Activated naive CD4-positive, alpha-beta T cell treated with anti-CD3 and anti-CD28 coated beads for 36 hours (primary cell): ENCODE measurements around the gene ZNF789. TPM values are rescaled to one million over a fixed set of nuclear protein-coding genes. Genes with fewer than 3 reads are reported as not detected.

ENCODE experiments used
- CTCF ChIA-PET: fragments of 350-600 bp; sonication (Branson Sonifier 250); formaldehyde crosslinking; loops from one replicate; lab custom pipeline; 2021; ENCODE audit warnings: antibody characterized with exemption; lab: Charles Lee
- DNase-seq: peaks from one replicate; pipeline ENCODE4 v3.0.0-alpha.2; 2020
- H3K27ac Mint-ChIP-seq: one replicate; pipeline ENCODE4 v1.8.0; 2021; ENCODE audit warnings: mild to moderate bottlenecking, mixed read lengths
- H3K27me3 Mint-ChIP-seq: one replicate; pipeline ENCODE4 v1.8.0; 2021; ENCODE audit warnings: low read depth, mixed read lengths
- H3K36me3 Mint-ChIP-seq: one replicate; pipeline ENCODE4 v1.8.0; 2021; ENCODE audit warnings: low read depth, mixed read lengths
- H3K4me1 Mint-ChIP-seq: one replicate; pipeline ENCODE4 v1.8.0; 2021; ENCODE audit warnings: low read depth, mixed read lengths
- H3K4me3 Mint-ChIP-seq: one replicate; pipeline ENCODE4 v1.8.0; 2021; ENCODE audit warnings: mild to moderate bottlenecking, moderate library complexity, mixed read lengths
- H3K9me3 Mint-ChIP-seq: one replicate; pipeline ENCODE4 v1.8.0; 2021; ENCODE audit warnings: mixed read lengths
- intact Hi-C: fragments of 100-400 bp; cut with micrococcal nuclease; formaldehyde crosslinking; loops from one replicate; pipeline ENCODE4 v1.15.1; 2023
- total RNA-seq, 2 experiments: library from RNA; stranded (reverse); gene quantifications; one replicate each; pipeline ENCODE4 v1.2.3, GENCODE V29; 2021

Gene ZNF789
- total RNA-seq, 2 experiments from 2014 or later, result 8.0 to 9.8 TPM

DNA sequence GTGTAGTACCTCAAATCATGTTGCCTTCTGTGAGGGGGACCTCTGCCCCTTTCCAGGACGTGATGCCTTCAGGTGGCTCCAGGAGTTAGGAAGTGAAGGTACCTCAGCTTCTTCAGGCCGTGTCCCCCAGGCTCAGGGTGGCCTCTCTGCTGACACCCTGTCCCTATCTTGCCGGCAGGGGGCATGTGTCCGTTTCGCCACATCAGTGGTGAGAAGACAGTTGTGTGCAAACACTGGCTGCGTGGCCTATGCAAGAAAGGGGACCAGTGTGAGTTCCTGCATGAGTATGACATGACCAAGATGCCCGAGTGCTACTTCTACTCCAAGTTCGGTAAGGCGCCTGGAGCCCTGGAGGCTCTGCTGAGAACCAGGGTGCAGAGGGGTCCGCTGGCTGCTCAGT lies 24.7 kb upstream of the ZNF789 start:
- intact Hi-C loops, result no loop called here
- Mint-ChIP-seq H3K9me3 (no peaks in the 10 kb centered on the region), H3K36me3 (peaks cover 37% of the 10 kb centered on the region), H3K27me3 (no peaks in the 10 kb centered on the region), H3K4me3 (no peak overlapping the region), H3K27ac (no peak overlapping the region), H3K4me1 (peaks cover 5% of the 10 kb centered on the region)
- CTCF ChIA-PET, result no interaction called here
- DNase-seq, result no peak

DNA sequence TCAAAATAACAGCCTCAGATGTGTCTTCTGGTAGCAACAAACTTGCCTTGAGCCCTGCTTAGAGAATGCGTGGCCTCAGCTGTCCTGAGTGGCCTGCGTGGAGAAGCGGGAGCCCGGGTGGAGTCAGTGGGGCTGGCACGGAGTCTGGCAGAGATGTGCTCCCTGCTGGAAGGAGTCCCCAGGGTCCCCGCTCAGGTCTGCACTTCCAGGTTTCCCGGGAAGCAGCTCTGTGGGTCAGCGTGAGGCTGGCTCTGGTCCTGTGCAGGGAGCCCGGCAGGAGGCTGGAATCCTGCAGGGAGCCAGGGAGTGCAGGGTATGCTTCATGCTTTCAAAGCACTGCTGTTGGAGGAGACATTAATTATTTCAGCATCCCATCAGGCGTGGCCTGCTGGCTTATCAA lies 23.8 kb upstream of the ZNF789 start:
- Mint-ChIP-seq H3K9me3 (no peaks in the 10 kb centered on the region), H3K4me3 (no peak overlapping the region), H3K27ac (no peak overlapping the region), H3K27me3 (no peaks in the 10 kb centered on the region), H3K4me1 (no peaks in the 10 kb centered on the region), H3K36me3 (peaks cover 37% of the 10 kb centered on the region)
- no peak for DNase-seq
- intact Hi-C loops, result no loop called here
- CTCF ChIA-PET, result interaction anchor here (0.6 kb wide), 1 partner anchor 8 kb away, joined by 5 read pairs; no protein-coding TSS in a partner anchor

DNA sequence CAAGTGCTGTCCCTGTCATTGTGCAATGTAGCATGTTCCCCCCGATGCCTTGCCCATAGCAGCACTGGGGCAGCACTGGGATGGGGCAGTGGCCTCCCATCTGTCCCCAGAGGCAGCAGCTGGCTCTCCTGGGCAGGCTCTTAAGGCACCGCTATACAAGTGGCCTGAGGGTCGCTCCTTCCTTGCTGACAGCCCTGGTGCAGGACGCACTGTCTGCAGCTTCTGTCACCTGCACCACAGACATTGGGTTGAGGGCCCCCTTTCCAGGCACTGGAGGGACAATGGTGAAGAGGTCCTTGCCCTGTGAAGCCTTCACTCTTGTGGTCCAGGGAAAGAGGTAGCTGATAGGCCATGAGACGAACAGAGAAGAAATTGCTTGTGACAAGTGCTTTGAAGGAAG lies 23.4 kb upstream of the ZNF789 start:
- no peak for DNase-seq
- Mint-ChIP-seq H3K36me3 (peaks cover 36% of the 10 kb centered on the region), H3K27me3 (no peaks in the 10 kb centered on the region), H3K4me1 (no peaks in the 10 kb centered on the region), H3K27ac (peak overlapping the region; percentile 29), H3K4me3 (no peak overlapping the region), H3K9me3 (no peaks in the 10 kb centered on the region)
- intact Hi-C loops, result no loop called here
- CTCF ChIA-PET, result interaction anchor here (0.6 kb wide), 1 partner anchor 8 kb away, joined by 5 read pairs; no protein-coding TSS in a partner anchor

DNA sequence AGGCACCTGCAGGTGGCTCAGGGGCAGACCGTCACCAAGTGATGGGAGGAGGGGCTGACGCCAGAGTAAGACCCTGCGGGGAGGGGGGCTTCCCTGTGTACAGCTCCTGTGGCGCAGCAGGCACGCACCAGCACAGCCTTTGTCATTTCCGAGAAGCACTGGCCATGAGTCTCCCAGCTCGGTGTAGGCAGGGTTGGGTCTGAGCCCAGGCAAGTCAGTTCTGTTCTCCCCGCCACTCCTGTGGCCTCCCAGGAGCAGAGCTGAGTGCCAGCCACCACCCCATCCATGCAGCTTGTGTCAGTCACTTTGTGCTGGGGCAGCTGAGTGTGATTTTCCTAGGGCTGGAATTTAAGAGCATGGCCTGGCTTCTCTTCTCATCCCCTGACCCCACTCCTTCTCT lies 20.8 kb upstream of the ZNF789 start:
- Mint-ChIP-seq H3K4me3 (no peak overlapping the region), H3K36me3 (peaks cover 28% of the 10 kb centered on the region), H3K9me3 (no peaks in the 10 kb centered on the region), H3K27me3 (no peaks in the 10 kb centered on the region), H3K27ac (no peak overlapping the region), H3K4me1 (no peaks in the 10 kb centered on the region)
- CTCF ChIA-PET, result interaction anchor here (0.6 kb wide), 1 partner anchor 720 kb away, joined by 4 read pairs; no protein-coding TSS in a partner anchor
- intact Hi-C loops, result no loop called here
- no peak for DNase-seq

DNA sequence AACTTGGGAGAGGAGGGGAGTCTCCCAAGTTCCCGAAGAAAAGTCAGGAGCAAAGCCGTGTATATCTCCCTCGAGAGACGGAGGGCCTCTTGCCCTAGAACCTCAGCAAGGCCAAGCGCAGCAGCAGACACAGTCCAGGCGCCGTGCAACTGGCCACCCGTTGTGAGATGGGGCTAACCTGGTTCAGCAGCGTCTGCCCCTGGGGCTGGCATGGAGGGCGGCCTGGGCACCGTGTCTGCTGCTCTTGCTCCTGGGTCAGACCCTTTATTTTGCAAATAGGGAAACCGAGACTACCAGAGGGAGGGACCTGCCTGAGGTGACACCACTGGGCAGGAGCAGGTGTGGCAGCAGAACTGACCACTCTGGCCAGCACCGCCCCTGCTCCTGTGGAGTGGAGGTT lies 20.1 kb upstream of the ZNF789 start:
- peaks cover 32% of the 10 kb centered on the region for H3K36me3 Mint-ChIP-seq
- no peak overlapping the region for H3K27ac Mint-ChIP-seq
- H3K9me3 Mint-ChIP-seq, result no peaks in the 10 kb centered on the region
- no peak overlapping the region for H3K4me3 Mint-ChIP-seq
- intact Hi-C loops, result no loop called here
- H3K4me1 Mint-ChIP-seq, result no peaks in the 10 kb centered on the region
- H3K27me3 Mint-ChIP-seq, result no peaks in the 10 kb centered on the region
- CTCF ChIA-PET, result no interaction called here
- no peak for DNase-seq

DNA sequence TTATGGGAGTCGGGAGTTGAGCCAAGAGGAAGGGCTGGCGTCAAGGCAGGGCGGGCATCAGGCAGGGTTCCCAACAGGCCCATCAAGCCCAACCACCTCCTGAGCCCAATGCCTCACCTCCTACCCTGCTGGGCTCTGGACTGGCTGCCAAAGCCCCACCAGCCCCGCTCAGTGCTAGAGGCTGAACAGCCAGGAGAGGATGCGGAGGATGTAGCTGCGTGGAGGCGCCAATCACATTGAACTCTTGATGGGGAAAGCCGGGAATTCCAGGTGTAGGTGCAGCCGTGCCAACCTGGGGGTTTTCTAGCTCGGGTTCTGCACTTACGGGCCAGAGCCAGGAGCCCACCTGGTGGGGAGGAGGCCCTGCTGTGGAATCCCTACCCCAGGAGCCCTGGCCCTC lies 19.6 kb upstream of the ZNF789 start:
- Mint-ChIP-seq H3K36me3 (peaks cover 31% of the 10 kb centered on the region), H3K4me3 (no peak overlapping the region), H3K4me1 (no peaks in the 10 kb centered on the region), H3K27ac (no peak overlapping the region), H3K27me3 (no peaks in the 10 kb centered on the region), H3K9me3 (no peaks in the 10 kb centered on the region)
- CTCF ChIA-PET, result no interaction called here
- intact Hi-C loops, result no loop called here
- DNase-seq, result no peak

DNA sequence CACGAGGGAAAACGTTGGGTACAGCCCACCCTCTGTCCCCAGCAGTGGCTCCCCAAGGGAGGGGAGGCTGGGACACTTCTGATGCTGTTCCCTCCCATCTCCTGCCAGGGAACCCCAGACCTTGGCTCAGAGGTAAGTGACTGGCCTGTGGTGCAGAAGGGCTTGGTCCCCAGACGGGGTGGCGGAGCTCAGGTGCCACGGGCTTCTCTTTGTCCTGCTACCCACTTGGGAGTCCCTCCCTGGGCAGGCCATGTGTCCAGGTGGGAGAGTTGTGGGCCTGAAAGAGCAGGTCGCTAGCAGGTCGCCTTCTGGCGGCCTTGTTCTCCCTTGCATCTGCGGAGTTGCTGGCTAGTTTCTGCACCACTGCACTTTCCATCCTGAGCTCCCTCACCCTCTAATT lies 16.8 kb upstream of the ZNF789 start:
- peaks cover 13% of the 10 kb centered on the region for H3K4me1 Mint-ChIP-seq
- peak overlapping the region; percentile 13 for H3K27ac Mint-ChIP-seq
- DNase-seq, result no peak
- no peak overlapping the region for H3K4me3 Mint-ChIP-seq
- peaks cover 39% of the 10 kb centered on the region for H3K36me3 Mint-ChIP-seq
- H3K27me3 Mint-ChIP-seq, result no peaks in the 10 kb centered on the region
- H3K9me3 Mint-ChIP-seq, result no peaks in the 10 kb centered on the region
- intact Hi-C loops, result no loop called here
- CTCF ChIA-PET, result interaction anchor here (0.6 kb wide), 1 partner anchor 39 kb away, joined by 3 read pairs; no protein-coding TSS in a partner anchor

DNA sequence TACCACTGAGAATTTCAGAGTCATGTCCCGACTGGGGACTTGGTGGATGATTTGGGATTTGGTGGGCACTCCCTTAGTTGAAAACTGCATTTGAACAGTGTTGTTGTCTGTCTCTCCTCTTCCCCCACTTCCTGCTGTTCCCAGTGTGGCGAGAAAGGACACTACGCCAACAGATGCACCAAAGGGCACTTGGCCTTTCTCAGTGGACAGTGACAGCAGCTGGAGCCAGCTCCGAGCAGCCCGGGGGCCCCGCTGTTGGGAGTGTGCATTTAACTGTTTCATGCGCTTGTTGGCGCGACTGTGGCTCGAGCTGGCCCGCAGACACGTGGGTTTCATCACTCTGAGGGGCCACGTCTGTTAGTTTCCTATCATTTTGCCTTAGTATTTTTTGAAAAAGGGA lies 16.4 kb upstream of the ZNF789 start:
- H3K4me1 Mint-ChIP-seq, result peaks cover 13% of the 10 kb centered on the region
- H3K27ac Mint-ChIP-seq, result no peak overlapping the region
- intact Hi-C loops, result no loop called here
- no peaks in the 10 kb centered on the region for H3K27me3 Mint-ChIP-seq
- DNase-seq, result no peak
- H3K9me3 Mint-ChIP-seq, result no peaks in the 10 kb centered on the region
- peaks cover 36% of the 10 kb centered on the region for H3K36me3 Mint-ChIP-seq
- H3K4me3 Mint-ChIP-seq, result no peak overlapping the region
- CTCF ChIA-PET, result no interaction called here

DNA sequence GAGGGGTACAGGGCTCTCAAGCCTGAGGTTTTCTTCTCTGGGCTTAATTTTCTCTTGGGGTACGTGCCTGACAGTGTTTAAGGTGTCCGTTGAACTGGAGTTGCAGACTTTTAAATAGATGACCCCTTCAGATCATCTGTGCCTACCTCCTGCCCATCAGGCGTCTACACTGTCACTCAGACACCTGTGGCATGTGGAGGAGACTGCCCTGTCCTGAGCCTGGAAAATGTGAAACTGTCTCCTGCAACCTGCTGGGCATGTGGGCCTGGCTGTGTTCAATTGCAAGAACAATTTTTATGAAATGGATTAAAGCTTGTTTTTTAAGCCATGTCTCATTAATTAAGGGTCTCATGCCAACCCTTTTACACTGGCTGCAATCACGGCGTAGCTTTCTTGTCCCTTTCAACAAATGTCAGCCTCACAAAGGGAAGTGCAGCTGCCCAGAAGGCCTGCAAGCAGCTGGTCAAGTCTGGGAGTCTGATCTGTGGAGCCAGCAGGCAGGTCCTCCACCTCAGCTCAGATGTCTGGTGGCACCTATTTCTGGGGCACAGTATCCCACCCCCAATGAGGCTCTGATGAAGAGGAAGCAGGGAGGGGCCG lies 15.5 kb upstream of the ZNF789 start:
- Mint-ChIP-seq H3K9me3 (no peaks in the 10 kb centered on the region), H3K27ac (no peak overlapping the region), H3K27me3 (no peaks in the 10 kb centered on the region), H3K4me1 (peaks cover 16% of the 10 kb centered on the region), H3K36me3 (peaks cover 36% of the 10 kb centered on the region), H3K4me3 (no peak overlapping the region)
- CTCF ChIA-PET, result interaction anchor here (0.5 to 1.0 kb wide), 2 partner anchors 16 to 330 kb away, joined by 3 read pairs; no protein-coding TSS in a partner anchor
- no peak for DNase-seq
- intact Hi-C loops, result no loop called here

DNA sequence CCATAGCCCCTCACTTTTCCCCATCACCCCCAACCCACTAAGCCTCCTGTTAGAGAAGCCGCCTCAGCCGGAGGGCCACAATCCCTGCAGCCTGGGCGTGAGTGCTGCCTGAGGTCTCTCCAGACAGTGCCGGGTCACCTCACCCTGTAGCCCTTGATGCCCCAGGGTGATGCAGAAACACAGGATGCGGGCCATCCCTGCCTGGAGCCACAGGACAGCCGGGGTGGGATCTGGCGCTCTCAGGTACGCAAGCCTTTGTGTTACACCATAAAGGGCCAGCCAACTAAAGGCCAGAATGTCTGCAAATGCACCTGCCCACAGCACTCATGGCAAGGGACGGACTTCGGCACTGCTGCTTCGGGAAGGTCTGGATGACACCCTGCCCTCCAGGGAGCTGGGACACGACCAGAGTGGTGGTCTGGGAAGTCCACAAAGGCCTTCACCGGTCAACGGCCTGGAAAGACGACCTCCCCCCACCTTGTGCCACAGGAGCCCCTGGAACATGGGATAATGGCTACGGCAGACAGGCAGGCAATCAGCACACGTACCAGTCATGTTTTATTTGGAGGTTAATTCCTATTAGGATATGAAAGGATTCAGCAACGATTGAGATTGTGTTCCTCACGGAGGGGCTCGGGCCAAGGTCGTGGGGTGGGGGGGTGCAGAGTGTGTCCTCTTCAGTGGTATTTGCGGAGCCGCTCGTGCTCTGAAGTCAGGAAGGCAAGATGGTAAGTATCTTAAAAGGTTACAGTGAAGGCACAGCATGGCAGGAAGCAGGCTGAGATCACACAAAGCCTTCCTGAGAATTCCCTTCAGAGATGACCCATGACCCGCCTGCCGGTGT lies 14.8 kb upstream of the ZNF789 start:
- Mint-ChIP-seq H3K27ac (peak overlapping the region; percentile 59), H3K36me3 (peaks cover 42% of the 10 kb centered on the region), H3K4me3 (no peak overlapping the region), H3K27me3 (no peaks in the 10 kb centered on the region), H3K4me1 (peaks cover 19% of the 10 kb centered on the region), H3K9me3 (no peaks in the 10 kb centered on the region)
- no peak for DNase-seq
- intact Hi-C loops, result no loop called here
- CTCF ChIA-PET, result interaction anchor here (0.6 to 1.0 kb wide), 3 partner anchors 16 to 149 kb away, joined by 3 to 6 read pairs (median 3); no protein-coding TSS in a partner anchor

DNA sequence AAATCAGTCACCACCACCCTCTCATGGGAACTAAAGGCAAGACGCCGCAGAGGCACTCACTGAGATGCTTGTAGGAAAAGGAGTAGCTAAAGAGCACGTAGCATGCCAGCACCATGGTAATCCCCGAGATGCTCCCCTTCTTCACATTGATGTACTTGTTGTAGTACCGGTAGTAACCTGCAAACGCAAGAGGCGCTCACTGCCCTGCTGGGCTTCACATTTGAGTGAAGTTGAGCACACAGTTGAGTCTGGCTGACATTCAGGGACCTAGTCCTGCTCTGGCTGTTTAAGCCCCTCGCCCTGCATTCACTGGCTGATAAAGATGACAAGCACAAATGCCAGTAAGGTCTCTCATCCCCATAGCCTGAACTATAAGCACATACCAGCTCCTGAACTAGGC lies 13.6 kb upstream of the ZNF789 start:
- peak; percentile 45 for DNase-seq
- no peaks in the 10 kb centered on the region for H3K9me3 Mint-ChIP-seq
- H3K27ac Mint-ChIP-seq, result no peak overlapping the region
- CTCF ChIA-PET, result interaction anchor here (1.0 kb wide), 1 partner anchor 45 kb away, joined by 3 read pairs; no protein-coding TSS in a partner anchor
- no peaks in the 10 kb centered on the region for H3K27me3 Mint-ChIP-seq
- intact Hi-C loops, result no loop called here
- H3K36me3 Mint-ChIP-seq, result peaks cover 41% of the 10 kb centered on the region
- H3K4me3 Mint-ChIP-seq, result no peak overlapping the region
- H3K4me1 Mint-ChIP-seq, result peaks cover 26% of the 10 kb centered on the region

DNA sequence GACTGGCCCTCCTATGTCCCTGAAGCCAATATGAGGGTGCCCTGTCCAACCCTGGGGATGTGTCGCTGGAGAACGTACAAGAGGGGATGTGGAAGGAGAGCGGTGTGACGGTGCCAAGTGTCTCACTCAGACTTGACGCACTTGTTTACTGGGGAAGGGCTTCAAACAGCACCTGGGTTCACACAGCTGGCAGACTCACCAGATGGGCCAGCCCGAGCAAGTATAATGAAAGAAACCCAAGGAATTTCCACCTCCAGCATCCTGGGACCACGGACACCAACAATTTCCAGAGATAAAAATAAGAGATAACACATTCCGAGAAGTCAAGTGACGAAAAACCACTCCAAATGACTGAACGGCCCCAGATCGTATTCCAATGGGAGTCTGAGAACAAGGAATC lies 12.0 kb upstream of the ZNF789 start:
- Mint-ChIP-seq H3K4me1 (peaks cover 38% of the 10 kb centered on the region), H3K36me3 (peaks cover 43% of the 10 kb centered on the region), H3K4me3 (no peak overlapping the region), H3K27ac (no peak overlapping the region), H3K27me3 (no peaks in the 10 kb centered on the region), H3K9me3 (no peaks in the 10 kb centered on the region)
- DNase-seq, result no peak
- CTCF ChIA-PET, result no interaction called here
- intact Hi-C loops, result no loop called here
